Stimulated activated CD8-positive, alpha-beta memory T cell treated with anti-CD3 and anti-CD28 coated beads, Interleukin-15, amount 100 ng/mL, for 24 hours (primary cell): ENCODE data around the gene BRF1.

Source experiments
- DNase-seq: peaks from one replicate; pipeline ENCODE4 v3.0.0-alpha.2; 2020; ENCODE audit warnings: low read depth

BRF1 gene

GRCh38 chr14:105227346-105227745, 73.5 kb downstream of the BRF1 start:
- no peak for DNase-seq

- DNase-seq = no peak
These were observed 74.6 kb downstream of the BRF1 start for GRCh38 chr14:105226198-105226597.

- DNase-seq = no peak
These were observed 75.8 kb downstream of the BRF1 start for GRCh38 chr14:105224845-105225570.

GRCh38 chr14:105223770-105224544, 76.8 kb downstream of the BRF1 start:
- no peak for DNase-seq

- no peak for DNase-seq
These were observed 77.5 kb downstream of the BRF1 start for GRCh38 chr14:105223260-105223659.

GRCh38 chr14:105221598-105222178, 79.1 kb downstream of the BRF1 start:
- DNase-seq = no peak

- DNase-seq = no peak
These were observed 79.9 kb downstream of the BRF1 start for GRCh38 chr14:105220699-105221597.

- no peak for DNase-seq
These were observed 81.0 kb downstream of the BRF1 start for GRCh38 chr14:105219753-105220152.

- DNase-seq = no peak
These were observed 81.7 kb downstream of the BRF1 start for GRCh38 chr14:105219043-105219612.

GRCh38 chr14:105218611-105219010, 82.2 kb downstream of the BRF1 start:
- DNase-seq = no peak

- no peak for DNase-seq
These were observed 83.0 kb downstream of the BRF1 start for GRCh38 chr14:105217774-105218173.

GRCh38 chr14:105216490-105217247, 84.1 kb downstream of the BRF1 start:
- DNase-seq = no peak

GRCh38 chr14:105215602-105216001, 85.2 kb downstream of the BRF1 start:
- DNase-seq = no peak

GRCh38 chr14:105214324-105214915, 86.4 kb downstream of the BRF1 start:
- no peak for DNase-seq

GRCh38 chr14:105213361-105213760, 87.4 kb downstream of the BRF1 start:
- DNase-seq = no peak

- no peak for DNase-seq
These were observed 88.1 kb downstream of the BRF1 start for GRCh38 chr14:105212541-105213300.

- DNase-seq = no peak
These were observed 89.1 kb downstream of the BRF1 start for GRCh38 chr14:105211758-105212089.

GRCh38 chr14:105211086-105211757, 89.6 kb downstream of the BRF1 start:
- no peak for DNase-seq

GRCh38 chr14:105210266-105211025, 90.4 kb downstream of the BRF1 start:
- no peak for DNase-seq
